ENCODE data around the gene CYP26C1. TPM values are rescaled to one million over a fixed set of nuclear protein-coding genes. Genes with fewer than 3 reads are reported as not detected.

The CYP26C1 gene
- total RNA-seq, 3 donors from 2014 or later (not counting 1 experiment from before 2014, with no cell fraction given) = 0.09 TPM; not detected in 2

GRCh38 chr10:93079663-93080349 is 19.2 kb downstream of the CYP26C1 start:
- no peak for TF ChIP-seq CTCF (IDR thresholded peaks at IDR 0.05)
- Mint-ChIP-seq H3K36me3 (no peaks in the 10 kb centered on the region), H3K27me3 (ENCODE audit: low read depth in 2 of 2) (peaks cover 18 to 52% of the 10 kb centered on the region in 2 donors), H3K27ac (no peak overlapping the region), H3K4me1 (peaks cover 5% of the 10 kb centered on the region in 2 donors), H3K4me3 (no peak overlapping the region), H3K9me3 (no peaks in the 10 kb centered on the region)
- Histone ChIP-seq H3K27me3 (ENCODE audit: control insufficient read depth, insufficient read depth, low read length) (peaks cover 7% of the 10 kb centered on the region), H3K9me3 (ENCODE audit: control insufficient read depth, insufficient read depth, low read length) (no peaks in the 10 kb centered on the region), H3K4me1 (ENCODE audit: control insufficient read depth, insufficient read depth, low read length) (peaks cover 8% of the 10 kb centered on the region), H3K4me3 (ENCODE audit: low read length) (no peak overlapping the region), H3K36me3 (ENCODE audit: control insufficient read depth, insufficient read depth, low read length) (no peaks in the 10 kb centered on the region), H3K27ac (ENCODE audit: low read length) (no peak overlapping the region)
- DNase-seq (no peak), ATAC-seq (no peak)
- intact Hi-C loops (cut with micrococcal nuclease) = loop anchor here (5.0 kb wide), 1 partner anchor 432 kb away; no protein-coding TSS in a partner anchor
- 67% methylated on average over 8 of the region's 9 CpGs for WGBS (ENCODE audit: insufficient coverage)

GRCh38 chr10:93080350-93081046 is 19.9 kb downstream of the CYP26C1 start:
- WGBS (ENCODE audit: insufficient coverage) = 57% methylated on average over 22 of the region's 22 CpGs
- intact Hi-C loops (cut with micrococcal nuclease) = loop anchor here (5.0 kb wide), 1 partner anchor 432 kb away; no protein-coding TSS in a partner anchor
- peak; percentile 58 to 81 (median 69) for ATAC-seq

GRCh38 chr10:93081318-93081717 is 20.7 kb downstream of the CYP26C1 start:
- 69% methylated on average over 3 of the region's 3 CpGs for WGBS (ENCODE audit: insufficient coverage)
- no peaks in the 10 kb centered on the region for H3K36me3 ChIP-seq (ENCODE audit: control insufficient read depth, insufficient read depth, low read length)
- peaks cover 3% of the 10 kb centered on the region for H3K27me3 ChIP-seq (ENCODE audit: control insufficient read depth, insufficient read depth, low read length)
- peaks cover 12 to 44% of the 10 kb centered on the region in 2 donors for H3K27me3 Mint-ChIP-seq (ENCODE audit: low read depth in 2 of 2)
- DNase-seq (no peak), ATAC-seq (no peak)
- no peak overlapping the region for H3K27ac Mint-ChIP-seq
- H3K9me3 ChIP-seq (ENCODE audit: control insufficient read depth, insufficient read depth, low read length) = no peaks in the 10 kb centered on the region
- no peak overlapping the region for H3K4me3 ChIP-seq (ENCODE audit: low read length)
- peaks cover 3% of the 10 kb centered on the region for H3K4me1 ChIP-seq (ENCODE audit: control insufficient read depth, insufficient read depth, low read length)
- intact Hi-C loops (cut with micrococcal nuclease) = loop anchor here (5.0 kb wide), 1 partner anchor 431 kb away; no protein-coding TSS in a partner anchor
- no peak overlapping the region for H3K27ac ChIP-seq (ENCODE audit: low read length)
- H3K4me3 Mint-ChIP-seq = no peak overlapping the region
- no peaks in the 10 kb centered on the region for H3K9me3 Mint-ChIP-seq
- no peaks in the 10 kb centered on the region for H3K36me3 Mint-ChIP-seq
- TF ChIP-seq CTCF (IDR thresholded peaks at IDR 0.05) = no peak
- peaks cover 4 to 5% of the 10 kb centered on the region in 2 donors for H3K4me1 Mint-ChIP-seq

More at GRCh38 chr10:93080350-93081046, 19.9 kb downstream of the CYP26C1 start:
- peak in 1 of 2 donors; percentile 69 for DNase-seq
- TF ChIP-seq CTCF (IDR thresholded peaks at IDR 0.05) = peak; percentile 66
- Histone ChIP-seq H3K27ac (ENCODE audit: low read length) (no peak overlapping the region), H3K9me3 (ENCODE audit: control insufficient read depth, insufficient read depth, low read length) (no peaks in the 10 kb centered on the region), H3K36me3 (ENCODE audit: control insufficient read depth, insufficient read depth, low read length) (no peaks in the 10 kb centered on the region), H3K4me1 (ENCODE audit: control insufficient read depth, insufficient read depth, low read length) (peaks cover 3% of the 10 kb centered on the region), H3K27me3 (ENCODE audit: control insufficient read depth, insufficient read depth, low read length) (peaks cover 3% of the 10 kb centered on the region), H3K4me3 (ENCODE audit: low read length) (no peak overlapping the region)
- Mint-ChIP-seq H3K27ac (no peak overlapping the region), H3K27me3 (ENCODE audit: low read depth in 2 of 2) (peaks cover 18 to 52% of the 10 kb centered on the region in 2 donors), H3K9me3 (no peaks in the 10 kb centered on the region), H3K4me3 (no peak overlapping the region), H3K36me3 (no peaks in the 10 kb centered on the region), H3K4me1 (peaks cover 4 to 5% of the 10 kb centered on the region in 2 donors)
